BE2C (cell line): ENCODE data around the gene SORBS1.

ENCODE experiments used
- DNase-seq: peaks from one replicate; pipeline ENCODE4 v3.0.0-alpha.2; 2020
- H3K27me3 ChIP-seq: fragments of 250-450 bp; sonication (Bioruptor Pico); 2 replicates; pipeline ENCODE4 v1.5.1; 2020; ENCODE audit warnings: mild to moderate bottlenecking
- H3K36me3 ChIP-seq: fragments of 250-450 bp; sonication (Bioruptor Pico); 2 replicates; pipeline ENCODE4 v1.5.1; 2020; ENCODE audit warnings: mild to moderate bottlenecking
- H3K4me1 ChIP-seq: fragments of 250-450 bp; sonication (Bioruptor Pico); 2 replicates; pipeline ENCODE4 v1.5.1; 2020
- H3K4me3 ChIP-seq: 2 replicates; pipeline ENCODE4 v1.5.1; 2011; ENCODE audit warnings: low read depth, low read length
- H3K9me3 ChIP-seq: fragments of 250-450 bp; sonication (Bioruptor Pico); 2 replicates; pipeline ENCODE4 v1.5.1; 2020
- TF ChIP-seq, protein P1 (sequence below): IDR thresholded peaks from 2 replicates; pipeline ENCODE4 v1.5.1; 2012; ENCODE audit warnings: mild to moderate bottlenecking, low read depth, low read length

The SORBS1 gene

DNA sequence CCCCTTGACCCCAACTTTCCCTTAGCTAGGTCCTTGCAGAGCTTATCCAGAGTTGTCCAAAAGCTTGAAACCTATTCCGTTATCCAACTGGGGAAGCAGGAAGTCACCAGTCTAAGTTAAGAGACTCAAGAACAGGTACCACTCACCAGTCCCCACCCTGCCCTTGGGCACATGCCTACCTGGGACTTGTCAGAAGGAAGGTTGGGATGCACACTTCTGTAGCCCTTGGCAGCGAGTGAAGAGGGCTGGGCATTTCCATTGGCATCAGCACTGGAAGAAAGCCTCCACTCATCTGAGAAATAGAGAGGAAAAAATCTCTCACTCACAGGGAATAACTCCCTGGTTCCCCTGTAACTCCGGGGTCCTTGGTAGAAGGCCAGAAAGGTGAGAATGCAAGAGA lies 139.4 kb downstream of the SORBS1 start:
- Histone ChIP-seq H3K9me3 (no peaks in the 10 kb centered on the region), H3K4me1 (no peaks in the 10 kb centered on the region), H3K4me3 (no peak overlapping the region), H3K27me3 (no peaks in the 10 kb centered on the region; the same call in 1 of the 2 replicates), H3K36me3 (no peaks in the 10 kb centered on the region)
- DNase-seq, result no peak
- TF ChIP-seq, protein P1, sequence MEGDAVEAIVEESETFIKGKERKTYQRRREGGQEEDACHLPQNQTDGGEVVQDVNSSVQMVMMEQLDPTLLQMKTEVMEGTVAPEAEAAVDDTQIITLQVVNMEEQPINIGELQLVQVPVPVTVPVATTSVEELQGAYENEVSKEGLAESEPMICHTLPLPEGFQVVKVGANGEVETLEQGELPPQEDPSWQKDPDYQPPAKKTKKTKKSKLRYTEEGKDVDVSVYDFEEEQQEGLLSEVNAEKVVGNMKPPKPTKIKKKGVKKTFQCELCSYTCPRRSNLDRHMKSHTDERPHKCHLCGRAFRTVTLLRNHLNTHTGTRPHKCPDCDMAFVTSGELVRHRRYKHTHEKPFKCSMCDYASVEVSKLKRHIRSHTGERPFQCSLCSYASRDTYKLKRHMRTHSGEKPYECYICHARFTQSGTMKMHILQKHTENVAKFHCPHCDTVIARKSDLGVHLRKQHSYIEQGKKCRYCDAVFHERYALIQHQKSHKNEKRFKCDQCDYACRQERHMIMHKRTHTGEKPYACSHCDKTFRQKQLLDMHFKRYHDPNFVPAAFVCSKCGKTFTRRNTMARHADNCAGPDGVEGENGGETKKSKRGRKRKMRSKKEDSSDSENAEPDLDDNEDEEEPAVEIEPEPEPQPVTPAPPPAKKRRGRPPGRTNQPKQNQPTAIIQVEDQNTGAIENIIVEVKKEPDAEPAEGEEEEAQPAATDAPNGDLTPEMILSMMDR, result no peak

DNA sequence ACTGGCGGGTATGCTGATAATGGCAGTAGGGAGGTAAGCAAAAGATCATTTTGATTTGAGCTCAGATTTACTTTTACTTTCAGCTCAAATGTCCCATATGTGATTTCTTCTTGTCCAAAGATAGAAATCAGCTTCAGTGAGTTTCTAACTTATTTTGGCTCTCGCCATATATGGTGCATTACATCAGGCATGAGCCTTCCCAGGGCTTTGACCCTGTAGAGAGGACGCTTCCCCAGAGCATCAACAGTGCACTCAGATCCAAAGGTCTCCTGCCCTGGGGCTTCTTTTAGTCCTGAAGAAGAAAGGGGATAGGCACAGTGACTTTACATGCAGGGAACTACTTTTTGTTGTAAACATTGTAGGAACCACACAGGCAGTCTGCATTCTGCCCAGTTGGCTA lies 141.8 kb downstream of the SORBS1 start:
- H3K9me3 ChIP-seq, result no peaks in the 10 kb centered on the region
- no peaks in the 10 kb centered on the region for H3K4me1 ChIP-seq
- H3K36me3 ChIP-seq, result no peaks in the 10 kb centered on the region
- H3K4me3 ChIP-seq, result no peak overlapping the region
- TF ChIP-seq, protein P1, result no peak
- no peaks in the 10 kb centered on the region; the same call in none of the 2 replicates for H3K27me3 ChIP-seq
- no peak for DNase-seq

DNA sequence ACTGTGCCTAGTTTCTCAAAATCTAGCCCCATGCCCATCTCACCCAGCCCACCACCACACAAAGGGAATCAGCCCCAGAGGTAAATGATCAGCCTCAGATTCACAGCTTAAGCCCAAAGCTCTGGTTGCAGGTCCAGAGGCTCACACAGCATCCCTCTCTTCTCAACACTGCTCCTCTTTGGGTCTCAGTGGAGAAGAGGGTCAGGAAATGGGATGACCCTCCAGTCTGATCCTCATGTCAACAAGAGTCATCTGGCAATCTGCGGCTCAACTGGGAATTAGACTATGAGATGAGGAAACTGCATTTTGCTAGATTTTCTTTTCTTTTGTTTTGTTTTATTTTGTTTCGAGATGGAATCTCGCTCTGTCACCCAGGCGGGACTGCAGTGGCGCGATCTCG lies 144.2 kb downstream of the SORBS1 start:
- H3K27me3 ChIP-seq, result no peaks in the 10 kb centered on the region; the same call in none of the 2 replicates
- no peak overlapping the region for H3K4me3 ChIP-seq
- TF ChIP-seq, protein P1, result no peak
- H3K36me3 ChIP-seq, result no peaks in the 10 kb centered on the region
- H3K9me3 ChIP-seq, result no peaks in the 10 kb centered on the region
- DNase-seq, result no peak
- no peaks in the 10 kb centered on the region for H3K4me1 ChIP-seq

DNA sequence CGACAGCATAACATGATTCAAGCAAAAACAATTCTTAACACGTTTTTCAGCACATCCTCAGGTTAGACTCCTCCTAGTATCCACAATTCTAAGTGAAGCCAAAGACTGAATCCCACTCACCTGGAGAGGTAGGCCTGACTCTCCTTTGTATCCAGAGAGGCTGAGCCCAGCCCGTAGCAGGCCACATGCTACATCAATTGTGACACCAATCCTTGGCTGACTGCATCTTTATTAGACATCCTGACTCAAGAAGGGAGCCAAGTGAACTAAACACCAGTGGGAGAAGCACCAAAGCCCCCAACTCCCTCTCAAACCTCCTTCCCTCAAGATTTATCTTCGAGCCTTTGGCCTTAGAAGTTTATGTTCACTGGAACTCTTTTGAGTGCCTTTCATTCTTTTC lies 144.9 kb downstream of the SORBS1 start:
- Histone ChIP-seq H3K27me3 (no peaks in the 10 kb centered on the region; the same call in none of the 2 replicates), H3K36me3 (no peaks in the 10 kb centered on the region), H3K4me1 (no peaks in the 10 kb centered on the region), H3K4me3 (no peak overlapping the region), H3K9me3 (no peaks in the 10 kb centered on the region)
- no peak for DNase-seq
- TF ChIP-seq, protein P1, result no peak

DNA sequence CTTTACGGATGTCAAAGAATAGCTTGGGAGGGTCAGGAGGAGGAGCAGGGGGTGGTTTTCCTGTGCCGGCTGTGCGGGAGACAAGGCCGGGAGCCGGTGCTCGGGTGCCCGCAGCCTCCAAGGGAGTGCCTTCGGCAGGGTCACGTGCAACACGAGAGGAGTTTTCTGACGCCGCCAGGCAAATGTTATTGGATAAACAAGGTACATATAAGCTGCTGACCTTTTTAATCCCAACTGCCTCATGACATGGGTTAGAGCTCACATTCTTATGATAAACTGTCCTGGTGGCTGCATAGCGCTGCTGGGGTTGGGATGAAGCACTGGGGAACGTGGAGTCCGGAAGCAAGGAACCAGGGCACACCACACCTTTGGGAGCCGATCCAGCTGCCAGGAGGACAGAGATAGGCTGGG lies 145.5 kb downstream of the SORBS1 start:
- Histone ChIP-seq H3K4me3 (no peak overlapping the region), H3K27me3 (no peaks in the 10 kb centered on the region; the same call in none of the 2 replicates), H3K36me3 (no peaks in the 10 kb centered on the region), H3K4me1 (no peaks in the 10 kb centered on the region), H3K9me3 (no peaks in the 10 kb centered on the region)
- DNase-seq, result no peak
- TF ChIP-seq, protein P1, result no peak

DNA sequence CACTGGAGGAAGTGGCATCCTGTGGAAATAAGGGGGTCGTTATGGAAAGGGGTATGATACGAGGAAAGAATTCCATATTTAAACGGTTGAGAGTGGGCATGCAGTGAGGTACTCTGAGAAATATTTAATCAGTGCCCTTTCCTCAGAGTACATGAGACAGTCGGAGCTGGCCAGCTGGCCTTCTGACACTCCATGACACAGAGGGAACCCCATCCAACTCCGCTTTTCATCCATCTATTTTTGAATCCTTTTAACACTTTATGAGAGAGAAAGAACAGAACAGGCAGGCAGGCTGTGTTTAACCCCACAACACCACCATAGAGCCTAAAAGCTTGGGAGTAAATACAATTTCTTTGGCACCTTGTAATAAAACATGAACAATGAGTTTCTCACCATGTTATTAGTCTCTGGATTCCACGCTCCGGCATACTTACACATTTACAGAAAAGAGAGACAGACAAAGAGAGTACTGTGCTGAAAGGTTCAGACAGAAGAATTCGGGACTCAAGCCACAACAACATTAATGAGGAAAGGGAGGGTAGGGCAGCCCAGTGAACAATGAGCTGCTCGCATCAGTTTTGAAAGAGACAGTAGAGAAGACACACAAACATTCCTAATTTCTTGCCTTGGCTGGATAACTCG lies 146.2 kb downstream of the SORBS1 start:
- no peaks in the 10 kb centered on the region; the same call in 1 of the 2 replicates for H3K27me3 ChIP-seq

More for the DNA sequence above, 146.2 kb downstream of the SORBS1 start:
- no peak for DNase-seq
- TF ChIP-seq, protein P1, result no peak
- H3K9me3 ChIP-seq, result no peaks in the 10 kb centered on the region
- no peaks in the 10 kb centered on the region for H3K4me1 ChIP-seq
- H3K4me3 ChIP-seq, result no peak overlapping the region
- H3K36me3 ChIP-seq, result no peaks in the 10 kb centered on the region
